HG02884 (cell line): ENCODE results near the gene LIMK2.
"Not testable (repeated sequence)": the region's sequence is repeated elsewhere in the genome, so short reads cannot be mapped to it uniquely, and the experiment has no call there.

ENCODE experiments used
- ATAC-seq: cut with Tn5 transposase; IDR thresholded peaks from one replicate; pipeline ENCODE4 v1.9.1; 2021; ENCODE audit warnings: mild to moderate bottlenecking, moderate library complexity; ENCODE audit not compliant: unreplicated experiment

Gene LIMK2

GRCh38 chr22:31210556-31211421, 1.3 kb upstream of the LIMK2 start:
- no peak for ATAC-seq

- no peak for ATAC-seq
Observed at GRCh38 chr22:31211482-31211861, 626 bp upstream of the LIMK2 start.

- ATAC-seq = no peak
Observed at GRCh38 chr22:31212783-31213629, 908 bp downstream of the LIMK2 start.

- ATAC-seq = no peak
Observed at GRCh38 chr22:31215018-31215535, 3.0 kb downstream of the LIMK2 start.

- ATAC-seq = no peak
Observed at GRCh38 chr22:31218565-31219262, 6.6 kb downstream of the LIMK2 start.

GRCh38 chr22:31221084-31221483, 9.0 kb downstream of the LIMK2 start:
- no peak for ATAC-seq

- ATAC-seq = no peak
Observed at GRCh38 chr22:31222736-31223135, 10.6 kb downstream of the LIMK2 start.

GRCh38 chr22:31223786-31224191, 11.7 kb downstream of the LIMK2 start:
- no peak for ATAC-seq

- ATAC-seq = not testable (repeated sequence)
Observed at GRCh38 chr22:31224691-31225090, 12.6 kb downstream of the LIMK2 start.

GRCh38 chr22:31227186-31227585, 15.1 kb downstream of the LIMK2 start:
- ATAC-seq = no peak

- ATAC-seq = no peak
Observed at GRCh38 chr22:31229402-31230079, 17.4 kb downstream of the LIMK2 start.

- ATAC-seq = no peak
Observed at GRCh38 chr22:31230155-31230870, 18.2 kb downstream of the LIMK2 start.

- ATAC-seq = no peak
Observed at GRCh38 chr22:31230871-31231621, 18.9 kb downstream of the LIMK2 start.

GRCh38 chr22:31233001-31233400, 20.9 kb downstream of the LIMK2 start:
- no peak for ATAC-seq

- no peak for ATAC-seq
Observed at GRCh38 chr22:31235081-31235480, 23.0 kb downstream of the LIMK2 start.

GRCh38 chr22:31236044-31236443, 23.9 kb downstream of the LIMK2 start:
- ATAC-seq = not testable (repeated sequence)

- no peak for ATAC-seq
Observed at GRCh38 chr22:31238057-31238456, 26.0 kb downstream of the LIMK2 start.

GRCh38 chr22:31239771-31240370, 27.8 kb downstream of the LIMK2 start:
- no peak for ATAC-seq

- ATAC-seq = no peak
Observed at GRCh38 chr22:31241200-31241599, 29.1 kb downstream of the LIMK2 start.
